Measurements from ENCODE around the gene SBK2. TPM values are rescaled to one million over a fixed set of nuclear protein-coding genes. Genes with fewer than 3 reads are reported as not detected.
"Not testable (repeated sequence)": the region's sequence is repeated elsewhere in the genome, so short reads cannot be mapped to it uniquely, and the experiment has no call there.

SBK2 gene
- total RNA-seq, 1 donor from 2014 or later: 0.42 TPM

DNA sequence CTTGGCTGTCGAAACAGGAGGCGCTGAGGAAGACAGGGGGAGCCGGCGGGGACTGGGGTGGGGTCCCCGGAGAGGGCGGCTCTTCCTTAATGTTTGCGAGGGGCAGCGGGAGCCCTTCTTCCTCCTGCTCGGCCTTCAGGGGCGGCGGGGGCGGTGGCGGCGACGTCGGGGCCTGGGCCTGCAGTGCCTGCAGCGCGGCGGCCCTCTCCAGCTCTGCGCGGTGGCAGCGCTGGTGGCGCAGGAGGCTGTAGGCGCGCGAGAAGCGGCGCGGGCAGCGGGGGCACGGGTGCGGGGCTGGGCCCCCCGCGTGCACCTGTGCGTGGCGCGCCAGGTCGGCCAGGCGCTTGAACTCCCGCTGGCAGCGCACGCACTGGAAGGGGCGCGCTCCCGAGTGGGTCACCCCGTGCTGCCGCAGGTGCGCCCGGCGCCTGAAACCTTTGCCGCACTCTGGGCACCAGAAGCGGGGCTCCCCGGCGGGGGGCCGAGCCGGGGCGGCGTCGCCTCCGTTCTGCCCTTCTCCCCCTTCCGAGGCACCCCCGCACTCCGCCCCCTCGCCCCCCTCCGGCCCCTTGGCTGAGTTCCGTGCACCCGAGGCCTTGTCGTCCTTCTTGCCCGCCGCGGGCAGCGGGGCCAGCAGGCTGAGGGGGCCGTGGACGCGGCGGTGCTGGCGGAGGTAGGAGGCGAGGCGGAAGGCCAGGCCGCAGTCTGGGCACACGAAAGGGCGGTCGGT is 41.3 kb upstream of the SBK2 start:
- Mint-ChIP-seq H3K27ac (ENCODE audit: unreplicated experiment) (no peak overlapping the region), H3K27me3 (ENCODE audit: unreplicated experiment) (peaks cover 20% of the 10 kb centered on the region), H3K4me3 (ENCODE audit: unreplicated experiment) (no peak overlapping the region), H3K4me1 (ENCODE audit: low read depth, unreplicated experiment) (no peaks in the 10 kb centered on the region), H3K9me3 (ENCODE audit: unreplicated experiment) (peaks cover 16% of the 10 kb centered on the region), H3K36me3 (ENCODE audit: unreplicated experiment) (peaks cover 4% of the 10 kb centered on the region)
- TF ChIP-seq, protein P1, sequence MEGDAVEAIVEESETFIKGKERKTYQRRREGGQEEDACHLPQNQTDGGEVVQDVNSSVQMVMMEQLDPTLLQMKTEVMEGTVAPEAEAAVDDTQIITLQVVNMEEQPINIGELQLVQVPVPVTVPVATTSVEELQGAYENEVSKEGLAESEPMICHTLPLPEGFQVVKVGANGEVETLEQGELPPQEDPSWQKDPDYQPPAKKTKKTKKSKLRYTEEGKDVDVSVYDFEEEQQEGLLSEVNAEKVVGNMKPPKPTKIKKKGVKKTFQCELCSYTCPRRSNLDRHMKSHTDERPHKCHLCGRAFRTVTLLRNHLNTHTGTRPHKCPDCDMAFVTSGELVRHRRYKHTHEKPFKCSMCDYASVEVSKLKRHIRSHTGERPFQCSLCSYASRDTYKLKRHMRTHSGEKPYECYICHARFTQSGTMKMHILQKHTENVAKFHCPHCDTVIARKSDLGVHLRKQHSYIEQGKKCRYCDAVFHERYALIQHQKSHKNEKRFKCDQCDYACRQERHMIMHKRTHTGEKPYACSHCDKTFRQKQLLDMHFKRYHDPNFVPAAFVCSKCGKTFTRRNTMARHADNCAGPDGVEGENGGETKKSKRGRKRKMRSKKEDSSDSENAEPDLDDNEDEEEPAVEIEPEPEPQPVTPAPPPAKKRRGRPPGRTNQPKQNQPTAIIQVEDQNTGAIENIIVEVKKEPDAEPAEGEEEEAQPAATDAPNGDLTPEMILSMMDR (IDR thresholded peaks at IDR 0.05; ENCODE audit: partially characterized antibody, unreplicated experiment): no peak
- DNase-seq: no peak

DNA sequence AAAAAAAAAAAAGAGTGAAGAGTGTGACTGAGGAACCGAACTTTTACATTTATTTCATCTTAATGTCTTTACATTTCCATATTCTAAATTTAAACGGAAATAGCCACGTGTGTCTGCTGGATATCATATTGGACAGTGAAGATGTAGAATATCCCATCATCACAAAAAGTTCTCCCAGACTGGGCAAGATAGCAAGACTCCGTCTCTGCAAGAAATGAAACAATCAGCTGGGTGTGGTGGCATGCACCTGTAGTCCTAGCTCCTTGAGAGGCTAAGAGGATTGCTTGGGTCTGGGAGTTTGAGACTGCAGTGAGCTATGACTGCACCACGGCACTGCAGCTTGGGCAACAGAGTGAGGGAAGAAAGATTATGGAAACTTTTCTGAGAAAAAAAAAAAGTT is 39.8 kb upstream of the SBK2 start:
- Mint-ChIP-seq H3K36me3 (ENCODE audit: unreplicated experiment) (peaks cover 4% of the 10 kb centered on the region), H3K9me3 (ENCODE audit: unreplicated experiment) (peaks cover 16% of the 10 kb centered on the region), H3K4me1 (ENCODE audit: low read depth, unreplicated experiment) (no peaks in the 10 kb centered on the region), H3K4me3 (ENCODE audit: unreplicated experiment) (peak overlapping the region; percentile 55), H3K27me3 (ENCODE audit: unreplicated experiment) (peaks cover 20% of the 10 kb centered on the region), H3K27ac (ENCODE audit: unreplicated experiment) (no peak overlapping the region)
- no peak for DNase-seq
- TF ChIP-seq, protein P1 (IDR thresholded peaks at IDR 0.05; ENCODE audit: partially characterized antibody, unreplicated experiment): no peak

DNA sequence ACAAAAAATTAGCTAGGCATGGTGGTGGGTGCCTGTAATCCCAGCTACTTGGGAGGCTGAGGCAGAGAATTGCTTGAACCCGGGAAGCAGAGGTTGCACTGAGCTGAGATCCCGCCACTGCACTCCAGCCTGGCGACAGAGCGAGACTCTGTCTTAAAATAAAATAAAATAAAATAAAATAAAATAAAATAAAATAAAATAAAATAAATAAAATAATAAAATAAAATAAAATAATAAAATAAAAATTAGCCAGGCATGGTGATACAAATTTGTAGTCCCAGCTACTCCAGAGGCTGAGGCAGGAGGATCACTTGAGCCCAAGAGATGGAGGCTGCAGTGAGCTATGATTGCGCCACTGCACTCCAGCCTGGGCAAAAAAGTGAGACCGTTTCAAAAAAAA is 37.0 kb upstream of the SBK2 start:
- not testable (repeated sequence) for H3K27ac Mint-ChIP-seq (ENCODE audit: unreplicated experiment); DNase-seq

DNA sequence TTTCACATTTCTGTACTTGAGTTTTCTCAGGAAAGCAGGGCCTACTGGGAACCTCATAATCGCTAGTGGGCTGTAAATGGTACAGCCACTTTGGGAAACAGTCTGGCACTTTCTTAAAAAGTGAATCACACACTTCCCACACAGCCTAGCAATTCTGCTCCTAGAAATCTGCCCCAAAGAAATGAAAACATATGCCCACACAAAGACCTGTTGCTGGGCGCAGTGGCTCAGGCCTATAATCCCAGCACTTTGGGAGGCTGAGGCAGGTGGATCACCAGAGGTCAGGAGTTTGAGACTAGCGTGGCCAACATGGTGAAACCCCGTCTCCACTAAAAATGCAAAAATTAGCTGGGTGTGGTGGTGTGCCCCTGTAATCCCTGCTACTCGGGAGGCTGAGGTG is 32.5 kb upstream of the SBK2 start:
- not testable (repeated sequence) for DNase-seq; H3K27ac Mint-ChIP-seq (ENCODE audit: unreplicated experiment); H3K4me1 Mint-ChIP-seq (ENCODE audit: low read depth, unreplicated experiment); H3K4me3 Mint-ChIP-seq (ENCODE audit: unreplicated experiment); H3K9me3 Mint-ChIP-seq (ENCODE audit: unreplicated experiment); H3K36me3 Mint-ChIP-seq (ENCODE audit: unreplicated experiment); H3K27me3 Mint-ChIP-seq (ENCODE audit: unreplicated experiment)

More for the DNA sequence above, 37.0 kb upstream of the SBK2 start:
- peaks cover 11% of the 10 kb centered on the region for H3K9me3 Mint-ChIP-seq (ENCODE audit: unreplicated experiment)
- not testable (repeated sequence) for H3K4me3 Mint-ChIP-seq (ENCODE audit: unreplicated experiment); H3K36me3 Mint-ChIP-seq (ENCODE audit: unreplicated experiment); H3K4me1 Mint-ChIP-seq (ENCODE audit: low read depth, unreplicated experiment)
- peaks cover 16% of the 10 kb centered on the region for H3K27me3 Mint-ChIP-seq (ENCODE audit: unreplicated experiment)

DNA sequence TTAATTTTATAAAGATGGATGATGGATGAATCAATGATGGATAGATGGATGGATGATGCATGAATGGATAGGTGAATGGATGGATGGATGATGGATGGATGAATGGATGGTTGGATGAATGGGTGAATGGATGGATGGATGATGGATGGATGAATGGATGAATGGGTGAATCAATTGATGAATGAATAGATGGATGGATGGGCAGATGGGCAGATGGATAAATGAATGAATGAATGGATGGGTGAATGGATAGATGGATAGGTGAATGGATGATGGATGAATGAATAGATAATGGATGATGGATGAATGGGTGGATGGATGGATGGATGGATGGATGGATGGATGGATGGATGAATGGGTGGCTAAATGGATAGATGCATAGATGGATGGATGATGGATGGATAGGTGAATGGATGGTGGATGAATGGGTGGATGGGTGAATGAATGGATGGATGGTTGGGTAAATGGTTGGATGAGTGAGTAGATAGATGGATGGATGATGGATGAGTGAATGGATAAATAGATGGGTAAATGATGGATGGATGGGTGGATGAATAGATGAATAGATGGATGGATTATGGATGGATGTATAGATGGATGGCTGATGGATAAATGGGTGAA is 30.9 kb upstream of the SBK2 start:
- H3K9me3 Mint-ChIP-seq (ENCODE audit: unreplicated experiment): peaks cover 2% of the 10 kb centered on the region
- no peak for DNase-seq

More for the DNA sequence above, 30.9 kb upstream of the SBK2 start:
- TF ChIP-seq, protein P1 (IDR thresholded peaks at IDR 0.05; ENCODE audit: partially characterized antibody, unreplicated experiment): no peak
- Mint-ChIP-seq H3K4me3 (ENCODE audit: unreplicated experiment) (no peak overlapping the region), H3K27ac (ENCODE audit: unreplicated experiment) (no peak overlapping the region), H3K36me3 (ENCODE audit: unreplicated experiment) (no peaks in the 10 kb centered on the region), H3K27me3 (ENCODE audit: unreplicated experiment) (no peaks in the 10 kb centered on the region), H3K4me1 (ENCODE audit: low read depth, unreplicated experiment) (no peaks in the 10 kb centered on the region)

Data from glutamatergic neuron (in vitro differentiated cells).